ENCODE results near the gene TUBB4B.

The TUBB4B gene

GRCh38 chr9:137200311-137201204, 40.5 kb upstream of the TUBB4B start, which contains the start of gene TPRN (continued):
- TF ChIP-seq ZNF529 (tag by site-specific recombination; IDR thresholded peaks at IDR 0.05; ENCODE audit: insufficient replicate concordance) (no peak), ZNF362 (tag by site-specific recombination; IDR thresholded peaks at IDR 0.05) (no peak), ZNF580 (tag by site-specific recombination; IDR thresholded peaks at IDR 0.05) (no peak), ZNF449 (tag by site-specific recombination; IDR thresholded peaks at IDR 0.05) (no peak), ZNF37A (tag by site-specific recombination; IDR thresholded peaks at IDR 0.05) (no peak), REST (tag by site-specific recombination; IDR thresholded peaks at IDR 0.05) (no peak), ZBTB26 (tag by site-specific recombination; optimal IDR thresholded peaks at IDR 0.05) (peak; percentile 88), ZNF639 (tag by site-specific recombination; IDR thresholded peaks at IDR 0.05) (no peak), ZNF518A (tag by site-specific recombination; conservative IDR thresholded peaks at IDR 0.05; ENCODE audit: low read depth) (no peak), YY2 (tag by site-specific recombination; IDR thresholded peaks at IDR 0.05) (no peak), ZNF133 (tag by site-specific recombination; IDR thresholded peaks at IDR 0.05) (no peak), ZNF548 (tag by site-specific recombination; IDR thresholded peaks at IDR 0.05) (no peak), ZBTB17 (tag by site-specific recombination; IDR thresholded peaks at IDR 0.05) (peak; percentile 77), ZNF24 (tag by site-specific recombination; IDR thresholded peaks at IDR 0.05) (no peak), WT1 (tag by site-specific recombination; IDR thresholded peaks at IDR 0.05) (no peak), ZNF202 (tag by site-specific recombination; IDR thresholded peaks at IDR 0.05; ENCODE audit: borderline replicate concordance) (no peak), ZNF596 (tag by site-specific recombination; IDR thresholded peaks at IDR 0.05) (no peak), ZIC2 (tag by site-specific recombination; IDR thresholded peaks at IDR 0.05) (peak; percentile 49), ZNF701 (tag by site-specific recombination; IDR thresholded peaks at IDR 0.05) (no peak), ZBTB10 (tag by site-specific recombination; IDR thresholded peaks at IDR 0.05) (peak; percentile 99), SCRT2 (tag by site-specific recombination; IDR thresholded peaks at IDR 0.05) (no peak)

Measured in HEK293 (cell line).